ENCODE data around the gene REV1.
A peak's percentile ranks its signal among the peaks of the same experiment; 100 is the strongest.
"Not testable (repeated sequence)": the region's sequence is repeated elsewhere in the genome, so short reads cannot be mapped to it uniquely, and the experiment has no call there.

The REV1 gene

GRCh38 chr2:99504844-99505584 lies 15.2 kb upstream of the REV1 start:
- Histone ChIP-seq H3K36me3 (ENCODE audit: control insufficient read depth in 2 of 2, insufficient read depth in 2 of 2, low read length in 2 of 2) (no peaks in the 10 kb centered on the region), H3K4me3 (ENCODE audit: low read length in 2 of 2) (no peak overlapping the region), H3K9me3 (ENCODE audit: control insufficient read depth in 2 of 2, low read length in 2 of 2) (no peaks in the 10 kb centered on the region), H3K9ac (ENCODE audit: low read length in 2 of 2) (no peak overlapping the region), H3K4me1 (ENCODE audit: control insufficient read depth, insufficient read depth, low read length) (peaks cover 14% of the 10 kb centered on the region), H3K27ac (ENCODE audit: low read length) (no peak overlapping the region), H3K27me3 (ENCODE audit: control insufficient read depth in 1 of 2, insufficient read depth in 2 of 2, low read length in 2 of 2) (no peaks in the 10 kb centered on the region)

- peaks cover 11% of the 10 kb centered on the region for H3K4me1 ChIP-seq (ENCODE audit: control insufficient read depth, insufficient read depth, low read length)
- not testable (repeated sequence) for H3K36me3 ChIP-seq (ENCODE audit: control insufficient read depth in 2 of 2, insufficient read depth in 2 of 2, low read length in 2 of 2); H3K4me3 ChIP-seq (ENCODE audit: low read length in 2 of 2); H3K9me3 ChIP-seq (ENCODE audit: control insufficient read depth in 2 of 2, low read length in 2 of 2); H3K27ac ChIP-seq (ENCODE audit: low read length); H3K9ac ChIP-seq (ENCODE audit: low read length in 2 of 2); H3K27me3 ChIP-seq (ENCODE audit: control insufficient read depth in 1 of 2, insufficient read depth in 2 of 2, low read length in 2 of 2)
Measured at GRCh38 chr2:99503662-99504416, 14.0 kb upstream of the REV1 start.

GRCh38 chr2:99496021-99496420 lies 6.2 kb upstream of the REV1 start:
- Histone ChIP-seq H3K36me3 (ENCODE audit: control insufficient read depth in 2 of 2, insufficient read depth in 2 of 2, low read length in 2 of 2) (no peaks in the 10 kb centered on the region), H3K4me3 (ENCODE audit: low read length in 2 of 2) (no peak overlapping the region), H3K27me3 (ENCODE audit: control insufficient read depth in 1 of 2, insufficient read depth in 2 of 2, low read length in 2 of 2) (no peaks in the 10 kb centered on the region), H3K9ac (ENCODE audit: low read length in 2 of 2) (no peak overlapping the region), H3K9me3 (ENCODE audit: control insufficient read depth in 2 of 2, low read length in 2 of 2) (no peaks in the 10 kb centered on the region), H3K27ac (ENCODE audit: low read length) (no peak overlapping the region), H3K4me1 (ENCODE audit: control insufficient read depth, insufficient read depth, low read length) (no peaks in the 10 kb centered on the region)

- no peak overlapping the region for H3K9ac ChIP-seq (ENCODE audit: low read length in 2 of 2)
- peaks cover 4% of the 10 kb centered on the region for H3K4me1 ChIP-seq (ENCODE audit: control insufficient read depth, insufficient read depth, low read length)
- H3K36me3 ChIP-seq (ENCODE audit: control insufficient read depth in 2 of 2, insufficient read depth in 2 of 2, low read length in 2 of 2): no peaks in the 10 kb centered on the region
- H3K4me3 ChIP-seq (ENCODE audit: low read length in 2 of 2): no peak overlapping the region
- H3K9me3 ChIP-seq (ENCODE audit: control insufficient read depth in 2 of 2, low read length in 2 of 2): no peaks in the 10 kb centered on the region
- no peak overlapping the region for H3K27ac ChIP-seq (ENCODE audit: low read length)
- no peaks in the 10 kb centered on the region for H3K27me3 ChIP-seq (ENCODE audit: control insufficient read depth in 1 of 2, insufficient read depth in 2 of 2, low read length in 2 of 2)
Measured at GRCh38 chr2:99495115-99495860, 5.5 kb upstream of the REV1 start.

- Histone ChIP-seq H3K4me1 (ENCODE audit: control insufficient read depth, insufficient read depth, low read length) (peaks cover 5% of the 10 kb centered on the region), H3K27ac (ENCODE audit: low read length) (no peak overlapping the region), H3K9me3 (ENCODE audit: control insufficient read depth in 2 of 2, low read length in 2 of 2) (no peaks in the 10 kb centered on the region), H3K27me3 (ENCODE audit: control insufficient read depth in 1 of 2, insufficient read depth in 2 of 2, low read length in 2 of 2) (no peaks in the 10 kb centered on the region), H3K4me3 (ENCODE audit: low read length in 2 of 2) (no peak overlapping the region), H3K36me3 (ENCODE audit: control insufficient read depth in 2 of 2, insufficient read depth in 2 of 2, low read length in 2 of 2) (no peaks in the 10 kb centered on the region), H3K9ac (ENCODE audit: low read length in 2 of 2) (no peak overlapping the region)
Measured at GRCh38 chr2:99492721-99493120, 2.9 kb upstream of the REV1 start.

- Histone ChIP-seq H3K27me3 (ENCODE audit: control insufficient read depth in 1 of 2, insufficient read depth in 2 of 2, low read length in 2 of 2) (no peaks in the 10 kb centered on the region), H3K4me3 (ENCODE audit: low read length in 2 of 2) (peak overlapping the region; percentile 75 to 92), H3K36me3 (ENCODE audit: control insufficient read depth in 2 of 2, insufficient read depth in 2 of 2, low read length in 2 of 2) (no peaks in the 10 kb centered on the region), H3K4me1 (ENCODE audit: control insufficient read depth, insufficient read depth, low read length) (peaks cover 13% of the 10 kb centered on the region), H3K27ac (ENCODE audit: low read length) (peak overlapping the region; percentile 80), H3K9me3 (ENCODE audit: control insufficient read depth in 2 of 2, low read length in 2 of 2) (no peaks in the 10 kb centered on the region), H3K9ac (ENCODE audit: low read length in 2 of 2) (peak overlapping the region; percentile 62 to 87)
Measured at GRCh38 chr2:99490623-99491461, 1.0 kb upstream of the REV1 start.

GRCh38 chr2:99489063-99489760 lies 605 bp downstream of the REV1 start:
- H3K27ac ChIP-seq (ENCODE audit: low read length): peak overlapping the region; percentile 66
- no peaks in the 10 kb centered on the region for H3K36me3 ChIP-seq (ENCODE audit: control insufficient read depth in 2 of 2, insufficient read depth in 2 of 2, low read length in 2 of 2)
- H3K4me3 ChIP-seq (ENCODE audit: low read length in 2 of 2): peak overlapping the region; percentile 79 to 92
- no peaks in the 10 kb centered on the region for H3K27me3 ChIP-seq (ENCODE audit: control insufficient read depth in 1 of 2, insufficient read depth in 2 of 2, low read length in 2 of 2)
- no peaks in the 10 kb centered on the region for H3K9me3 ChIP-seq (ENCODE audit: control insufficient read depth in 2 of 2, low read length in 2 of 2)
- peak overlapping the region; percentile 86 for H3K9ac ChIP-seq (ENCODE audit: low read length in 2 of 2)
- peaks cover 16% of the 10 kb centered on the region for H3K4me1 ChIP-seq (ENCODE audit: control insufficient read depth, insufficient read depth, low read length)

GRCh38 chr2:99488539-99489062 lies 1.2 kb downstream of the REV1 start:
- H3K9me3 ChIP-seq (ENCODE audit: control insufficient read depth in 2 of 2, low read length in 2 of 2): no peaks in the 10 kb centered on the region
- H3K4me1 ChIP-seq (ENCODE audit: control insufficient read depth, insufficient read depth, low read length): peaks cover 16% of the 10 kb centered on the region
- H3K27me3 ChIP-seq (ENCODE audit: control insufficient read depth in 1 of 2, insufficient read depth in 2 of 2, low read length in 2 of 2): no peaks in the 10 kb centered on the region
- H3K9ac ChIP-seq (ENCODE audit: low read length in 2 of 2): peak overlapping the region; percentile 86
- peak overlapping the region; percentile 79 to 92 for H3K4me3 ChIP-seq (ENCODE audit: low read length in 2 of 2)
- no peaks in the 10 kb centered on the region for H3K36me3 ChIP-seq (ENCODE audit: control insufficient read depth in 2 of 2, insufficient read depth in 2 of 2, low read length in 2 of 2)
- H3K27ac ChIP-seq (ENCODE audit: low read length): peak overlapping the region; percentile 66

GRCh38 chr2:99487906-99488305 lies 1.9 kb downstream of the REV1 start:
- Histone ChIP-seq H3K36me3 (ENCODE audit: control insufficient read depth in 2 of 2, insufficient read depth in 2 of 2, low read length in 2 of 2) (no peaks in the 10 kb centered on the region), H3K27me3 (ENCODE audit: control insufficient read depth in 1 of 2, insufficient read depth in 2 of 2, low read length in 2 of 2) (no peaks in the 10 kb centered on the region), H3K4me3 (ENCODE audit: low read length in 2 of 2) (no peak overlapping the region), H3K27ac (ENCODE audit: low read length) (no peak overlapping the region), H3K9ac (ENCODE audit: low read length in 2 of 2) (no peak overlapping the region), H3K9me3 (ENCODE audit: control insufficient read depth in 2 of 2, low read length in 2 of 2) (no peaks in the 10 kb centered on the region), H3K4me1 (ENCODE audit: control insufficient read depth, insufficient read depth, low read length) (peaks cover 16% of the 10 kb centered on the region)
